Gastroesophageal sphincter (tissue), 4 donors: ENCODE data around the gene VIPR1. TPM values are rescaled to one million over a fixed set of nuclear protein-coding genes. Genes with fewer than 3 reads are reported as not detected.

Experiments
- ATAC-seq: fragments of 150-250 bp; one replicate; pipeline ENCODE4 v1.9.1; 2016; ENCODE audit warnings: mild to moderate bottlenecking, moderate library complexity
- H3K27ac ChIP-seq, 4 donors: fragments of 200-600 bp; sonication (generic) in 3 of 4; 1 replicate in 3 of 4; 2 replicates in 1 of 4; pipeline ENCODE4 v1.5.1; 2016 to 2019
- H3K27me3 ChIP-seq: fragments of 200-600 bp; sonication (generic); one replicate; pipeline ENCODE4 v1.5.1; 2019
- H3K36me3 ChIP-seq, 2 donors: fragments of 200-600 bp; sonication (generic); one replicate each; pipeline ENCODE4 v1.5.1; 2019; ENCODE audit warnings: control low read depth in 1 of 2
- H3K4me1 ChIP-seq, 3 donors: fragments of 200-600 bp; sonication (generic); 1 replicate in 2 of 3; 2 replicates in 1 of 3; pipeline ENCODE4 v1.5.1; 2016 to 2019; ENCODE audit warnings: control low read depth in 2 of 3
- H3K4me3 ChIP-seq, 2 donors: fragments of 200-600 bp; sonication (generic); one replicate each; pipeline ENCODE4 v1.5.1; 2019; ENCODE audit warnings: mild to moderate bottlenecking in 1 of 2, moderate library complexity in 1 of 2
- H3K9me3 ChIP-seq, 3 donors: fragments of 200-600 bp; sonication (generic); one replicate each; pipeline ENCODE4 v1.5.1; 2017 to 2019; ENCODE audit warnings: control low read depth in 2 of 3
- CTCF ChIP-seq, 4 experiments: fragments of 200-600 bp in 2 of 4; fragments of 450-650 bp in 2 of 4; sonication (generic) in 1 of 4; IDR thresholded peaks; one replicate each; pipeline ENCODE4 v1.5.1; 2017 to 2019; ENCODE audit warnings: antibody characterized with exemption in 4 of 4, mild to moderate bottlenecking in 2 of 4, moderate library complexity in 2 of 4
- EP300 ChIP-seq: sonication (generic); formaldehyde crosslinking; IDR thresholded peaks from one replicate; pipeline ENCODE4 v1.6.1; 2017; ENCODE audit warnings: antibody characterized with exemption, mild to moderate bottlenecking
- POLR2A ChIP-seq, 2 donors: fragments of 450-650 bp; IDR thresholded peaks; one replicate each; pipeline ENCODE4 v1.6.1; 2017; ENCODE audit warnings: antibody characterized with exemption in 2 of 2, mild to moderate bottlenecking in 2 of 2, moderate library complexity in 1 of 2
- POLR2AphosphoS5 ChIP-seq: sonication (generic); formaldehyde crosslinking; IDR thresholded peaks from one replicate; pipeline ENCODE4 v1.6.1; 2017; ENCODE audit warnings: antibody characterized with exemption
- WGBS, 2 donors: methylation state at CpG; one replicate each; pipeline ENCODE4 v1.1.5; 2018; ENCODE audit warnings: low coverage in 1 of 2; 5-methylcytosine and 5-hydroxymethylcytosine counted together
- total RNA-seq, 4 donors: library from RNA; depleted of rRNA; stranded (reverse); fragments of >200 nt; gene quantifications; one replicate each; pipeline ENCODE4 v1.1.0, GENCODE V29; 2016

VIPR1 gene
- total RNA-seq, 4 donors from 2014 or later = 3.8 to 9.5 (median 5.9) TPM

- TF ChIP-seq POLR2A (IDR thresholded peaks at IDR 0.05) (no peak), CTCF (IDR thresholded peaks at IDR 0.05) (no peak), POLR2AphosphoS5 (no peak), EP300 (no peak)
- H3K27ac ChIP-seq = no peak overlapping the region
- peaks cover 50% of the 10 kb centered on the region for H3K27me3 ChIP-seq
- ATAC-seq = no peak
- H3K9me3 ChIP-seq = no peaks in the 10 kb centered on the region
- H3K4me3 ChIP-seq = no peak overlapping the region
- WGBS, 2 donors = 51 to 63% methylated on average over 6 to 9 of the region's 13 CpGs
- no peaks in the 10 kb centered on the region for H3K36me3 ChIP-seq
- peaks cover 0 to 13% (median 10%) of the 10 kb centered on the region in 3 donors for H3K4me1 ChIP-seq
Measured at GRCh38 chr3:42497009-42497731, 5.3 kb upstream of the VIPR1 start.

GRCh38 chr3:42498034-42498433 is 4.4 kb upstream of the VIPR1 start:
- WGBS, 2 donors = 43 to 75% methylated on average over 1 of the region's 1 CpG
- Histone ChIP-seq H3K9me3 (no peaks in the 10 kb centered on the region), H3K4me3 (no peak overlapping the region), H3K36me3 (no peaks in the 10 kb centered on the region), H3K4me1 (peaks cover 0 to 22% (median 11%) of the 10 kb centered on the region in 3 donors), H3K27me3 (peaks cover 59% of the 10 kb centered on the region), H3K27ac (no peak overlapping the region)
- no peak for ATAC-seq
- no peak for TF ChIP-seq CTCF (IDR thresholded peaks at IDR 0.05)
- TF ChIP-seq EP300 = no peak
- no peak for TF ChIP-seq POLR2A (IDR thresholded peaks at IDR 0.05)
- no peak for TF ChIP-seq POLR2AphosphoS5

GRCh38 chr3:42498791-42499477 is 3.5 kb upstream of the VIPR1 start:
- H3K36me3 ChIP-seq = no peaks in the 10 kb centered on the region
- H3K27me3 ChIP-seq = peaks cover 62% of the 10 kb centered on the region
- no peak for ATAC-seq
- 80% methylated on average over 2 to 3 of the region's 13 CpGs for WGBS, 2 donors
- H3K4me3 ChIP-seq = no peak overlapping the region
- H3K4me1 ChIP-seq = peaks cover 0 to 22% (median 11%) of the 10 kb centered on the region in 3 donors
- no peak for TF ChIP-seq CTCF (IDR thresholded peaks at IDR 0.05)
- no peak for TF ChIP-seq EP300
- TF ChIP-seq POLR2A (IDR thresholded peaks at IDR 0.05) = no peak
- TF ChIP-seq POLR2AphosphoS5 = no peak
- H3K27ac ChIP-seq = no peak overlapping the region
- no peaks in the 10 kb centered on the region for H3K9me3 ChIP-seq

GRCh38 chr3:42499478-42499871 is 3.0 kb upstream of the VIPR1 start:
- Histone ChIP-seq H3K27me3 (peaks cover 62% of the 10 kb centered on the region), H3K9me3 (no peaks in the 10 kb centered on the region), H3K4me3 (no peak overlapping the region), H3K36me3 (no peaks in the 10 kb centered on the region), H3K27ac (no peak overlapping the region), H3K4me1 (peaks cover 0 to 22% (median 11%) of the 10 kb centered on the region in 3 donors)
- TF ChIP-seq EP300 = no peak
- TF ChIP-seq POLR2A (IDR thresholded peaks at IDR 0.05) = no peak
- TF ChIP-seq CTCF (IDR thresholded peaks at IDR 0.05) = no peak
- WGBS, 2 donors = 80% methylated on average over 1 of the region's 3 CpGs; no CpG with 5 or more reads in 1 of the 2 donors
- no peak for ATAC-seq
